ENCODE measurements around the gene DIO1. TPM values are rescaled to one million over a fixed set of nuclear protein-coding genes. Genes with fewer than 3 reads are reported as not detected.

The DIO1 gene
- polyA plus RNA-seq, 3 donors: 5.4 to 7.1 (median 7.1) TPM

Other genes starting within 250 kb of the DIO1 start
- 1 to 10 TPM; 3.6 to 4.5 (median 3.9) TPM for gene GLIS1, start 155.0 kb upstream of the DIO1 start, polyA plus RNA-seq (ENCODE audit: insufficient read length in 3 of 3)
- 10 to 100 TPM; 27.1 to 29.4 (median 28.4) TPM for gene NDC1, start 55.9 kb upstream of the DIO1 start, polyA plus RNA-seq (ENCODE audit: insufficient read length in 3 of 3)
- 10 to 100 TPM; 30.6 to 36.6 (median 35.5) TPM for gene YIPF1, start 4.4 kb upstream of the DIO1 start, polyA plus RNA-seq (ENCODE audit: insufficient read length in 3 of 3)
- 10 to 100 TPM; 42.1 to 58.2 (median 53.9) TPM for gene IFT25, start 51.5 kb downstream of the DIO1 start, polyA plus RNA-seq (ENCODE audit: insufficient read length in 3 of 3)
- 10 to 100 TPM; 40.8 to 44.8 (median 42.4) TPM for gene LRRC42, start 52.2 kb downstream of the DIO1 start, polyA plus RNA-seq (ENCODE audit: insufficient read length in 3 of 3)
- gene LDLRAD1, start 124.0 kb downstream of the DIO1 start, polyA plus RNA-seq (ENCODE audit: insufficient read length in 3 of 3): under 1 TPM in 1 of 3 donors, not detected in 2; 0.07 TPM
- 100 to 1,000 TPM; 308 to 352 (median 329) TPM for gene TMEM59, start 159.0 kb downstream of the DIO1 start, polyA plus RNA-seq (ENCODE audit: insufficient read length in 3 of 3)
- gene TCEANC2, start 159.4 kb downstream of the DIO1 start, polyA plus RNA-seq (ENCODE audit: insufficient read length in 3 of 3): 1 to 10 TPM; 7.2 to 10.0 (median 9.2) TPM

All from renal pelvis (tissue), 3 donors.